GM19438 (cell line): ENCODE data around the gene ERI3.

Experiments used
- ATAC-seq: cut with Tn5 transposase; IDR thresholded peaks from one replicate; pipeline ENCODE4 v1.9.1; 2021; ENCODE audit warnings: low read depth; ENCODE audit not compliant: unreplicated experiment

ERI3 gene

GRCh38 chr1:44263568-44264450 is 91.2 kb downstream of the ERI3 start:
- no peak for ATAC-seq

GRCh38 chr1:44262816-44263567 is 92.1 kb downstream of the ERI3 start:
- ATAC-seq: no peak

GRCh38 chr1:44262414-44262813 is 92.6 kb downstream of the ERI3 start:
- ATAC-seq: no peak

- ATAC-seq: no peak
Observed at GRCh38 chr1:44261962-44262361, 93.1 kb downstream of the ERI3 start.

- no peak for ATAC-seq
Observed at GRCh38 chr1:44261171-44261817, 93.8 kb downstream of the ERI3 start.

- ATAC-seq: no peak
Observed at GRCh38 chr1:44260792-44261170, 94.3 kb downstream of the ERI3 start.

GRCh38 chr1:44259090-44259489 is 96.0 kb downstream of the ERI3 start:
- no peak for ATAC-seq

GRCh38 chr1:44256762-44257554 is 98.1 kb downstream of the ERI3 start:
- ATAC-seq: no peak

- ATAC-seq: no peak
Observed at GRCh38 chr1:44254392-44254910, 100.6 kb downstream of the ERI3 start.

- ATAC-seq: no peak
Observed at GRCh38 chr1:44251989-44252671, 102.9 kb downstream of the ERI3 start.

GRCh38 chr1:44251486-44251885 is 103.6 kb downstream of the ERI3 start:
- no peak for ATAC-seq

- ATAC-seq: no peak
Observed at GRCh38 chr1:44250068-44250781, 104.8 kb downstream of the ERI3 start.

GRCh38 chr1:44249543-44249942 is 105.5 kb downstream of the ERI3 start:
- no peak for ATAC-seq

GRCh38 chr1:44246806-44247205 is 108.3 kb downstream of the ERI3 start:
- no peak for ATAC-seq

GRCh38 chr1:44244986-44245385 is 110.1 kb downstream of the ERI3 start:
- no peak for ATAC-seq

GRCh38 chr1:44243782-44244495 is 111.1 kb downstream of the ERI3 start:
- ATAC-seq: no peak

- ATAC-seq: no peak
Observed at GRCh38 chr1:44242746-44243145, 112.3 kb downstream of the ERI3 start.
